ENCODE results near the gene ZCCHC17.
A peak's percentile ranks its signal among the peaks of the same experiment; 100 is the strongest.

Gene ZCCHC17

GRCh38 chr1:31306278-31306677, 9.4 kb downstream of the ZCCHC17 start:
- DNase-seq (ENCODE audit: low spot score), result no peak

- DNase-seq (ENCODE audit: low spot score), result no peak
Measured at GRCh38 chr1:31308036-31308435, 11.2 kb downstream of the ZCCHC17 start.

GRCh38 chr1:31310198-31310597, 13.4 kb downstream of the ZCCHC17 start:
- DNase-seq (ENCODE audit: low spot score), result no peak

- DNase-seq (ENCODE audit: low spot score), result no peak
Measured at GRCh38 chr1:31315902-31316301, 19.1 kb downstream of the ZCCHC17 start.

- no peak for DNase-seq (ENCODE audit: low spot score)
Measured at GRCh38 chr1:31318146-31318545, 21.3 kb downstream of the ZCCHC17 start.

- DNase-seq (ENCODE audit: low spot score), result no peak
Measured at GRCh38 chr1:31324093-31324492, 27.3 kb downstream of the ZCCHC17 start.

- no peak for DNase-seq (ENCODE audit: low spot score)
Measured at GRCh38 chr1:31324992-31325391, 28.2 kb downstream of the ZCCHC17 start.

- DNase-seq (ENCODE audit: low spot score), result no peak
Measured at GRCh38 chr1:31326461-31326860, 29.6 kb downstream of the ZCCHC17 start.

- DNase-seq (ENCODE audit: low spot score), result no peak
Measured at GRCh38 chr1:31327381-31327780, 30.5 kb downstream of the ZCCHC17 start.

GRCh38 chr1:31335007-31335406, 38.2 kb downstream of the ZCCHC17 start:
- DNase-seq (ENCODE audit: low spot score), result peak; percentile 25

- DNase-seq (ENCODE audit: low spot score), result no peak
Measured at GRCh38 chr1:31336687-31337467, 40.0 kb downstream of the ZCCHC17 start.

GRCh38 chr1:31344503-31344902, 47.7 kb downstream of the ZCCHC17 start:
- DNase-seq (ENCODE audit: low spot score), result no peak

GRCh38 chr1:31345635-31346034, 48.8 kb downstream of the ZCCHC17 start:
- no peak for DNase-seq (ENCODE audit: low spot score)

- DNase-seq (ENCODE audit: low spot score), result no peak
Measured at GRCh38 chr1:31346785-31347184, 50.0 kb downstream of the ZCCHC17 start.

GRCh38 chr1:31348449-31348848, 51.6 kb downstream of the ZCCHC17 start:
- DNase-seq (ENCODE audit: low spot score), result no peak

- DNase-seq (ENCODE audit: low spot score), result no peak
Measured at GRCh38 chr1:31354283-31354682, 57.5 kb downstream of the ZCCHC17 start.

GRCh38 chr1:31356427-31356826, 59.6 kb downstream of the ZCCHC17 start:
- no peak for DNase-seq (ENCODE audit: low spot score)

GRCh38 chr1:31361607-31362006, 64.8 kb downstream of the ZCCHC17 start:
- DNase-seq (ENCODE audit: low spot score), result no peak

- no peak for DNase-seq (ENCODE audit: low spot score)
Measured at GRCh38 chr1:31362032-31362431, 65.2 kb downstream of the ZCCHC17 start.

- no peak for DNase-seq (ENCODE audit: low spot score)
Measured at GRCh38 chr1:31364561-31365250, 67.9 kb downstream of the ZCCHC17 start.

GRCh38 chr1:31366796-31367195, 70.0 kb downstream of the ZCCHC17 start:
- no peak for DNase-seq (ENCODE audit: low spot score)

GRCh38 chr1:31368611-31369107, 71.8 kb downstream of the ZCCHC17 start:
- no peak for DNase-seq (ENCODE audit: low spot score)

- no peak for DNase-seq (ENCODE audit: low spot score)
Measured at GRCh38 chr1:31370021-31370420, 73.2 kb downstream of the ZCCHC17 start.
